ENCODE results near the gene KIAA1217. TPM values are rescaled to one million over a fixed set of nuclear protein-coding genes. Genes with fewer than 3 reads are reported as not detected.

The KIAA1217 gene
- total RNA-seq, 3 donors from 2014 or later: 49.5 to 94.5 (median 63.9) TPM

DNA sequence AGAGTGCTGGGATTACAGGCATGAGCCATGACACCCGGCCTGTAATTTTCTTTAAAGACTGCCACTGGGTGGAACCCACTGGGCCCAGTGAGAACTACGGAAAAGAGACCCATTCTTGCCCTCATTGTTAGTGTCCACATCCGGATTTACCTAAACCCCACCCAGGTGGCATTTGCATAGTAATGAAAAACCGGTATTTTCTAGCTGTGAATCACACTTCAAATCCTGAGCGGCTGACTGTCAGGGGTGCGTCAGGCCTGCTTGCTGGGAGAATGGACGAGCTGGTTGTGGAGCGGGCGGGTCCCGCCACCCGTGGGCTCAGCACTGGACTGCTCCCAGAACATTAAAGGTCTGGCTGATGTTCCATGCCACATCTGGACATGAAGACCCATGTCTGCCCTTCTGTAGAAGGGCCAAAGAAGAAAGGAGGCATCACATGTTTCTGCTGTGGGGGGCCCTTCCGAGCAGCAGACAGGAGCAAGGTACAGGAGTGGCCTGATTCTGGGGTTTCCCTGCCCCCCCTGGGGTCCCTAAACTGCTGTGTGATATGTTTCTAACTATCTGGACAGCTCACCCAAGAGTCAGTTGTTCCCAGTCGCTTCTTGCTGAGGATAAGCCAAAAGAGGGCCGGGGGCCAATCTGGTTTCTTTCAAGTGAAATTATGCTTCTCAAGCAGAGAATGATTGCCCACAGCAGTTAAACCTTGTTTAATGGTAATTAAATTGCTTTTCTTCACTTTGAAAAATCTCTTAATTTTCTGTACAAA lies 46.4 kb downstream of the KIAA1217 start:
- Histone ChIP-seq H3K36me3 (ENCODE audit: low read depth) (no peaks in the 10 kb centered on the region), H3K9me3 (no peaks in the 10 kb centered on the region), H3K4me1 (ENCODE audit: low read depth) (no peaks in the 10 kb centered on the region), H3K4me3 (no peak overlapping the region)
- TF ChIP-seq, protein P1, sequence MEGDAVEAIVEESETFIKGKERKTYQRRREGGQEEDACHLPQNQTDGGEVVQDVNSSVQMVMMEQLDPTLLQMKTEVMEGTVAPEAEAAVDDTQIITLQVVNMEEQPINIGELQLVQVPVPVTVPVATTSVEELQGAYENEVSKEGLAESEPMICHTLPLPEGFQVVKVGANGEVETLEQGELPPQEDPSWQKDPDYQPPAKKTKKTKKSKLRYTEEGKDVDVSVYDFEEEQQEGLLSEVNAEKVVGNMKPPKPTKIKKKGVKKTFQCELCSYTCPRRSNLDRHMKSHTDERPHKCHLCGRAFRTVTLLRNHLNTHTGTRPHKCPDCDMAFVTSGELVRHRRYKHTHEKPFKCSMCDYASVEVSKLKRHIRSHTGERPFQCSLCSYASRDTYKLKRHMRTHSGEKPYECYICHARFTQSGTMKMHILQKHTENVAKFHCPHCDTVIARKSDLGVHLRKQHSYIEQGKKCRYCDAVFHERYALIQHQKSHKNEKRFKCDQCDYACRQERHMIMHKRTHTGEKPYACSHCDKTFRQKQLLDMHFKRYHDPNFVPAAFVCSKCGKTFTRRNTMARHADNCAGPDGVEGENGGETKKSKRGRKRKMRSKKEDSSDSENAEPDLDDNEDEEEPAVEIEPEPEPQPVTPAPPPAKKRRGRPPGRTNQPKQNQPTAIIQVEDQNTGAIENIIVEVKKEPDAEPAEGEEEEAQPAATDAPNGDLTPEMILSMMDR (IDR thresholded peaks at IDR 0.05): no peak
- DNase-seq (no peak), ATAC-seq (peak; percentile 31)
- intact Hi-C loops (cut with DNase I, micrococcal nuclease): no loop called here

DNA sequence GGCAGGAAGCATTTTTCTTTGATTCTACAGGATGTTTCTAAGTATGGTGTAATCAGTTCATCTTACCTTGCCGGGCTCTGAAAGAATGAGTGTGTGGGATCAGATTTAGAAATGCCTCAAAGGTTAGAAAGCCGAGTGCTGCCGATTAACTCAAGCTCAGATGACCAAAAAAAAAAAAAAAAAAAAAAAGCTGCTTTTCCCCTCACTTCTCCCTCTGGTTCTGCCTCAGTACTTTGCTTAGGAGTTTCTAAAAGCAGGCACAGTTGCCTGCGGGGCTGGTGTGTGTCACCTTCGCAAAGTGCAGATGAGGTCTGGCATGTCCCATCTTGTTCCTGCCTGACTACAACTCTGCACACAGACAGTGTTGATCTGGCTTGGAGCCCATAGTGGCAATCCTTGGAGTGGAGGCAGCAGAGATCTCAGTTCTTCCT lies 47.0 kb downstream of the KIAA1217 start:
- DNase-seq (no peak), ATAC-seq (no peak)
- H3K9me3 ChIP-seq: no peaks in the 10 kb centered on the region
- H3K4me1 ChIP-seq (ENCODE audit: low read depth): no peaks in the 10 kb centered on the region
- H3K4me3 ChIP-seq: no peak overlapping the region
- intact Hi-C loops (cut with DNase I, micrococcal nuclease): no loop called here
- H3K36me3 ChIP-seq (ENCODE audit: low read depth): no peaks in the 10 kb centered on the region
- TF ChIP-seq, protein P1 (IDR thresholded peaks at IDR 0.05): no peak

DNA sequence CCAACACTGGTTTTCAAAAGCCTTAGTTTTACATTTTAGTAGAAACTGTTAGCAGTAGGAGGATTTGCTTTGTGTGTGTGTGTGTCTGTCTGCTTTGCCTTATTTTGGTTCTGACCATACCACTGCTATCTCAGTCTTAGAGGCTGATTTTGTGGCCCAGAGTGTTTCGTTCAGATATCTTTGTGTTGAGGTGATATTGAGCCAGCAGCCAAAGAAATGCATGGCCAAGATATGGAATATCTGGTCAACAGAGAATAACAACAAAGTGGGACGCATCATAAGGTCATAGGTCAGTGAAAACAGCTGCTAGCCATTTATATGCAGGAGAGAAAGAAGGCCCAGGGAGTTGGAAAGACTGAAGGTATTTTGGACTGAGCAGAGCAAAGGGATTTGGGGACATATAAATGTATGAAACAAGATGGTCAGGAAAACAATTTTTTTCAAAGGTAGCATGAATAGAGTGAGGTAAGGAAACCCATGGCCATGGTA lies 47.7 kb downstream of the KIAA1217 start:
- Histone ChIP-seq H3K9me3 (no peaks in the 10 kb centered on the region), H3K4me1 (ENCODE audit: low read depth) (no peaks in the 10 kb centered on the region), H3K36me3 (ENCODE audit: low read depth) (no peaks in the 10 kb centered on the region), H3K4me3 (no peak overlapping the region)
- intact Hi-C loops (cut with DNase I, micrococcal nuclease): no loop called here
- DNase-seq: no peak
- no peak for ATAC-seq
- TF ChIP-seq, protein P1 (IDR thresholded peaks at IDR 0.05): no peak

DNA sequence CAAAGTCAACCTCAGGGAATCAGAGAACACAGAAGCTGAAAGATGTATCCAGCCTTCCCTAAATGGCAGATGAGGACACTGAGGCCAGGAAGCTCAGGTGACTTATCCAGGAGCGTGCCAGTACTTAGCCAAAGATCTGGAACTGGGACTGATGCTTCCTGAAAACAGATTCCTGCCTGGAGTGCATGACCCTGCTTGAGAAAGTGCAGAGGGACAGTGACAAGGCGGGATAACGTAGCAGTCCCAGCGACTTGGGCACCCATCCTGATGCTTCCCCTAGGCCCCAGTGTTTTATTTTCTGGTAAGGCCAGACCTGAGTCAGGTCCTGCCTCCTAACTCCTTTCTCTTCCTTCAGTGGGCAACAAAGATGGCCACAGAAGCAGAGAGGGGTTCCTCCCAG lies 48.6 kb downstream of the KIAA1217 start:
- no peak for ATAC-seq

DNA sequence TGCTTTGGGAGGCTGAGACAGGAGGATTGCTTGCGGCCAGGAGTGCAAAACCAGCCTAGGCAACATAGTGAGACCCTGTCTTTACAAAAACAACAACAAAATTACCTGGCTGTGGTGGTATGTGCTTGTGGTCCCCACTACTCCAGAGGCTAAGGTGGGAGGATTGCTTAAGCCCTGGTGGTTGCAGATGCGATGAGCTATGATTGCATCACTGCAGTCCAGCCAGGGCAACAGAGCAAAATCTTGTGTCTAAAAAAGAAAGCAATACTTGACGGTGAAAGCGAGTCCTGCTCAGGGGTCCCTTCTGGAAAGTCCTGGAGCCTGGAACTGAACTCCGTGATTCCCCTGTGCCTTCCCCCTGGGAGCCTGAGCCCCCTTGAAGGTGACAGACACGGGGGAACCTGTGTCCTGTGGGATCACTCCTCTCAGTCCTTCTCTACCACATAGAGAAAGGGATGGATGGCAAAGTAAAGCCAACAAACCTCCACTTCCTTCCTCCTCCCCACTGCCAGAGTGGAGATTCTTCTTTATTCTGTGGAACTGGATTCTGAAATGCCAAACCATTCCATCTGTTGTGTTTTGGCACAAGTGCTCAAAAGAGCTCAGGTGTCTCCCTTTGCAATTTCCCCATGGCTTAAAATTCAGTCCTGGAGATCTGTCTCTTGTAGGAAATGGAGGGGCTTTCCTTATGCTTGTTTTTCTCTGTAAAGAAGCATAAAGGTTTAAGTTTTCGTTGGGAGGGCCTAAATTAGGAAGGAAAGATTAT lies 50.6 kb downstream of the KIAA1217 start:
- Histone ChIP-seq H3K36me3 (ENCODE audit: low read depth) (no peaks in the 10 kb centered on the region), H3K4me3 (no peak overlapping the region), H3K4me1 (ENCODE audit: low read depth) (no peaks in the 10 kb centered on the region), H3K9me3 (no peaks in the 10 kb centered on the region)
- ATAC-seq (no peak), DNase-seq (no peak)
- intact Hi-C loops (cut with DNase I, micrococcal nuclease): no loop called here
- TF ChIP-seq, protein P1 (IDR thresholded peaks at IDR 0.05): no peak

More for the DNA sequence above, 48.6 kb downstream of the KIAA1217 start:
- no peak for DNase-seq
- Histone ChIP-seq H3K9me3 (no peaks in the 10 kb centered on the region), H3K36me3 (ENCODE audit: low read depth) (no peaks in the 10 kb centered on the region), H3K4me3 (no peak overlapping the region), H3K4me1 (ENCODE audit: low read depth) (no peaks in the 10 kb centered on the region)
- intact Hi-C loops (cut with DNase I, micrococcal nuclease): no loop called here
- TF ChIP-seq, protein P1 (IDR thresholded peaks at IDR 0.05): no peak
